GM19452 (cell line): ENCODE results near the gene ITPK1.

Experiments used
- ATAC-seq: cut with Tn5 transposase; IDR thresholded peaks from one replicate; pipeline ENCODE4 v1.9.1; 2021; ENCODE audit not compliant: unreplicated experiment

ITPK1 gene

DNA sequence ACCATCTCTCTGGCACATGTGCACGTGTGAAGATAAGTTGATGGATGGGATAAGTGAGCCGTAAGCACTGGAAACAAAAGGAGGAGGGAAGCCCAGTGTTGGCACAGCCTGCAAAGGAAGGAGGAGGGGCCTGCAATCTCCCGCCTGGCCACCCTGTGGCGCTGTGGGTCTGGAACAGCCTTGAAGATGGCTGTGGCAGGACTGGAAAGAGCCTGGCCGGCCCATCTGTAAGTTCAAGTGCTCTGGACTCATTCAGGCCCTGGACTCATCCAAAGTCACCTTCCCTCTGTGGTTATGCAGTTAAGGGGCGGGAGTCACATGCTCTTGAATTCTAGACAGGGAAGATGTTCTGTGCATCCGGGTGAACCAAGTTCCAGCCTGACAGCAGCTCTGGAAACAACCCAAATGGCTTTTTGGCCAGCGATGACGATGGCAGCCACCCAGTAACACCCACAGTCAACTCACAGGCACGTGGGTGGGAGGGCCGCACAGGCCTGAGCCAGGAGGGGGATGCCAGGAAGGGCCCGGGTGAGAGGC, 142.4 kb downstream of the ITPK1 start:
- no peak for ATAC-seq

DNA sequence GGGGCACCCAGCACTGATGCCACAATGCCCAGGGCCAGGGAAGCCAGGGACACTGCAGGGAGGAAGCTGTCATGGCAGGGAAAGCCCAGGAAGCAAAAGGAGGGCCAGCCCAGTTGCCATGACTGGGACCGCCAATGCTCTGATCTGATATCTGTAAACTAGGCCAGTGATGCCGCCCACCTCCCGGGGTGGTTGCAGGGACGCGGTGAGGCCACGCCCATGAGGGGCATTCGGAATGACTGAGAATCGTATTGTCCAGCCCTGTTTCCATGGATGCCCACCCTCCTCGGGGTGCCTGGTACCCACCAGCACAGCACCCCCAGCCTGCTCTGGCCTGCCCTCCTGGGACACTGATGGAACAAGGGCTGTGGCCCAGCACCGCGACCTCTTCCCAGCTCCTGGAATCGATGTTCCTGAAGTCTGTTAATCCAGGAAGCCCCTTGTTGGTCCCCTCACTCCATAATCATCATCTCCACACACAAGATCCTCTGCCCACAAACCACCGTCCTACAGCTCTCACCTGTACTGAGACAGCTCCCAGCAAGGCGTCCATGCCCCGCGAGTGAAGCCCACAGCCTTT, 144.0 kb downstream of the ITPK1 start:
- no peak for ATAC-seq

DNA sequence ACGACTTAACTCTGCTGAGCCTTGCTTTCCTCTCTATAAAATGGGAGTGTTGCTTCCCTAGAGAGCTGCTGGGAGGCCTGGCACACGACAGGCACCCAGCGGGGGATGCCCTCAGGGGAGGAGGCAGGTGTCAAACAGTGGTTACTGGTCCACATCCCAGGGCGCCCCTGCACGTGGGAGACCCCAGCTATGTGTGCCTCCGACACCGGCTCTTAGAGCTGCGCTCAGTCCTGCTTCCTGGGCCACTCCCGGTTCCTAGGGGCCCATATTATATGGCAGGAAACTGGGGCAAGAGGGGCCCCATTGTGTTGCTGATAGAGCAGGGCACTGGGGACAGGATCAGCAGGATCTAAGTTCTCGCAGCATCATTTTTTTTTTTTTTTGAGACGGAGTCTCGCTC, 145.5 kb downstream of the ITPK1 start:
- ATAC-seq = no peak

DNA sequence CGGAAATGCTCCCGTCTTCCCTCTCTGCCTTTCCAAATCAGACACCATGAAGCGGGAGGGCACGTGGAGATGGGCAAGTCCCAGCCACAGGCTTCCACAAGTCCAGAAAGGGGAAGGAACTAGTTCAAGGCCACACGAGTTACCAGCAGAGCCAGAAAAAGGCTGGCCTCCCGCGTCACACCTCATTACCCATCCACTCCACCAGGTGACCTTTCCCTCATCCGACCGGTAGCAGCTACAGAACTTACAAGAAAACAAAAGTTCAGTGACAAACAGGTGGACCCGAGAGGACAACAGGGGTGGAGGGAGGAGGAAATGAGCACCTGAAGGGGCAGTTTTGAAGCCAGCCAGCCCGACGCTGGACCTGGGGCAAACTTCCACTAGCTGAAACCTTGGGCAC, 145.9 kb downstream of the ITPK1 start:
- ATAC-seq = no peak

DNA sequence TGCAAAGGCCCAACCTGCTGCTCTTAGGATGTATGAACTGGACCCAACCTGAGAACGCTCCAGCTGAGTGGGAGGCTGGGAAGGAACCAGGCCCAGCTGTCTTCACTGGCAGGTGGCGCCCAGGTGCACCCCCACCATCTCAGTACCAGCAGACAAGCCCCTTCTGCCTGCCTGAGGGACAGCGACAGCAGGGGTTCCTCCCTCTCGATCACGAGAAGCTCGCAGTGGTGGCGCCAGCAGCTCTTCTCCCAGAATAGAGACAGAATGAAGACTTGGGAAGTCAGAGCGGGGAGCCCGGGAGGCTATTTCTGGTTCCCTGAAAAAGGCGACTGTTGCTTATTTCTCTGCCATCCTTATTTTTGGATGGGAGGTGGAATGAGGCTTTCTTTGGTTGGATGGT, 146.3 kb downstream of the ITPK1 start:
- no peak for ATAC-seq

DNA sequence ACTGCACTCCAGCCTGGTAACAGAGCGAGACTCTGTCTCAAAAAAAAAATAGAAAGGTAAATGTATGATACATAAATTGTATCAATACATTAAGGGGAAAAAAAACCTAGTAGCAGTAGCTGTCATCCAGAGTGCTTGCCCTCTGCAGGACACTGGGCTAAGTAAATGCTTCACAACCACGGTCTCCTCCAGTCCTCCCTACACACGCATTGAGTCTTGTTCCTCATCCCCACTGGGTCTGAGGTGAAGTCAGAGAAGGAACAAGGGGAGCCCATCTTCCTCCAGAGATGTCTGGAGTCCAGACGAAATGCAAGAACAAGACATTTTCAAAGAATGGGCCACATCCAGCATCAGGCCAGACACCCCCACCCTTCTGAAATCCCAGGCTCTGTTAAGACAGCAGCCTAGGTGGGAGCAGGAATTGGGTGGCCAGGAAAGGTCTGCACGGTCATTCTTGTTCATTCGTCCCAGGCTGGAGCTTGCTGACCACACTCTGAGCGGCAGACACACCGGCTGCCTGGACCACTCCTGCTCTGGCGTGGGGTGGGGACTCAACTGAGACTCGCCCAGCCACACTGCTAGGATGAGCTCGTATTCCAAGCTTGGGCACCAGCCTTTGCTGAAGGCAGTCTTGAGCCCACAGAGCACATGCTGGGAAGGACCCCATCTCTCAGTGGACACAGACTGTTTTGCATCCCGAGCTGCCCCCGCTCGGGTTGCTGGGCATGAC, 147.3 kb downstream of the ITPK1 start:
- ATAC-seq = no peak

DNA sequence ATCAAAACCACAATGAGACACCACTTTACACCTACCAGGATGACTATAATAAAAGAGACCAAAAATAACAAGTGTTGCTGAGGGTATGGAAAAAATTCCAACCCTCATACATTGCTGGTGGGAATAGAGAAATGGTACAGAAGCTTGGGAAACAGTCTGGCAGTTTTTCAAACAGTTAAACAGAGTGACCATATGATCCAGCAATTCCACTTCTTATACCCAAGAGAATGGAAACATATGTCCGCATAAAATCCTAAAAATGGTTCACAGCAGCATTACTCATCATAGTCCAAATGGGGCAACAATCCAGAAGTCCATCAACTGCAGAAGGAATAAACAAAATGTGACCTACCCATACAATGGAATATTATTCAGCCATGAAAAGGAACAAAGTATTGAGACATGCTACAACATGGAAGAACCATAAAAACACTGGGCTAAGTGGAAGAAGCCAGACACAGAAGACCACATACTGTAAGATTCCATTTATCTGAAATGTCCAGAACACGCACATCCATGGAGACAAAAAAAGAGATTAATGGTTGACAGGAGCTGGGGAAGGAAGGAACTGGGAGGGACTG, 148.3 kb downstream of the ITPK1 start:
- no peak for ATAC-seq

DNA sequence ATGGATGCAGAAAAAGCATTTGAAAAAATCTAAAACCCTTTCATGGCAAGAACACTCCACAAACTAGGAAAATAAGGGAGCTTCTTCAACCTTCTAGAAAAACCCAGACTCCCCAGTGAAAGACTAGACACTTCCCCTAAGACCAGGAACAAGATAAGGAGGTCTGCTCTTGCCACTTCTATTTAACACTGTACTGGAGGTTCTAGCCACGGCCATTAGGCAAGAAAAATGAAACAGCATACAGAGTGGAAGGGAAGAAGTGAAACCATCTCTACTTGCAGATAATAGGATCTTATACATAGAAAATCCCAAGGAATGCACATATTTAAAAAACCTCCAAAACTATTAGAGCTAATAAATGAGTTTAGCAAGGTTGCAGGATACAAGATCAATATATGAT, 150.4 kb downstream of the ITPK1 start:
- no peak for ATAC-seq

DNA sequence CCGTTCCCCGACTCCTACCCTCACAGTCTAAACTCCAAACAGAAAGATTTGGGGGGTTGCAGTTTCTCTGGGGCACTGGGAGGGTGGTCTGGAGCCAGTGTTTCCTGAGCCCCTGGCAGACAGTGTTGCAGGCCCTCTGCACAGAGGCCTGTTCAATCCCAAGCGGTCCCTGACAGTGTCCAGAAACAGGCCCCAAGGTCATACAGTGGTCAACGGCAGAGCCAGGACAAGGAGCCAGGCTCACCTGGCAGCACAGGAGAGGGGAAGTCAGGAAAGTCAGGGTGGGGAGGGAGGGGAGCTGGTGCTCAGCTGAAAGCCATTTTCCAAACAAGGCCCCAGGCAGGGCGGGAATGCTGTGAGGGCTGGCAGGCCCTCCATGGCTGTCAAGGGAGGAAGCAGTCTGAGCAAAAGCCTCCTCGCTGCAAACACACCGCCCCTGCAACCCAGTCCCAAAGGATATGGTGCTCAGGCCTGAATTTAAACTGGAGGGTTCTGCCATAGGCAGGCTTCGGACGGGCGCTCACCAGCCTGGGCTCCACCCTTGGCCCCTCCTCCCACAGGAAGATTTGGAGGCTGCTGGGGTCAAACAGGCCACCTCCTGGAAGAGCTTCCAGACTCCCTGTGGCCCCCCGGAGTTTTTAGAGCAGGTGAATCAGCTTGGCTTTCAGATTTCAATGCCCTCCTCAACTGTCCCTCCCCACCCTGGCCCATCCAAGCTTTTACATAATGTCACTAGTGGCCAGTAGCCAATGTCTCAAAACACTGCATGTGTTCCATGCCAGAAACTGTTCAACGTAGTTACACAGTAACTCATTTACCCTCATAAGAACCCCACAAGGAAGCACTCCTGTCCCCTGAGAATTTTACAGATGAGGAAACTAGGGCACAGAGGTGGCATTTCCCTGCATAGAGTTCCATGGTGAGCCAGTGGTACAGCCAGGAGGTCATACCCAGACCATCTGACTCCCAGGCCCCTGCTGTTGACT, 151.3 kb downstream of the ITPK1 start:
- ATAC-seq = no peak

DNA sequence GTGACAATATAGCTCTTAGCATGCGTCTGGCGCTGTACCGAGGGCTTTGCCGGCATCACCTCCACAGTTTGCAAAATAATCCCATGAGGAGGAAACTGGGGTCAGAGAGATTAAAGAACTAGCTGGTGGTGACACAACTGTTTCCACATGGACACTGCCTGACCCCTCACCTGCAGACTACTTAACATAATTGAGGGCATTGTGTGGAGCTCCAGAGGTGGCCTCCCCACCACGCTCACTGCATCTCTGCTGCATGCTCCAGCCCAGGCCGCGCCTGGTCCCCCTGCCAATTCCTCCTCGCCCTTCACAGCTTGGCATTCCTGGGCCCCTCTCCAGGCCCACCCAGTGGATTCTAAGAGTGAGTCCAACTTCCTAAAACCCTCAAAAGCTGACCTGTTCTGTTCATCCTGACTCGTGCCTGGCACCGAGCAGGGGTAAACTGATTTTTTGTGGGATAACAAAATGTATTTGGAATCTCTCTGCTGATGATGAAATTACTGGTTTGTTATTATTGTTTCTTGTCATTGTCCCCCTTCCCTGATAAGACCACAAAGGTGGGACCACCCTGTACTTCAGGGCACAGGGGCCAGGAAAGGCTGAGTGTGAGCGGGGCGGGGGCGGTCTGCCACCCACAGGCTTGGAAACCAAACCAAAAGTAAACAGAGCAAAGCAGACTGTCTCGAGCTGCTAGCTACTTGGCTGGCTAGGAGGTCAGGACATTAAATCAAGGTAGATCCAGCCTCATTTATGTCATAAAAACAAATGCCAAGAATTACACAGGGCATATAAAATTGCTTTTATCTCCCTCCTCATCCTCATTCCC, 152.2 kb downstream of the ITPK1 start:
- no peak for ATAC-seq

DNA sequence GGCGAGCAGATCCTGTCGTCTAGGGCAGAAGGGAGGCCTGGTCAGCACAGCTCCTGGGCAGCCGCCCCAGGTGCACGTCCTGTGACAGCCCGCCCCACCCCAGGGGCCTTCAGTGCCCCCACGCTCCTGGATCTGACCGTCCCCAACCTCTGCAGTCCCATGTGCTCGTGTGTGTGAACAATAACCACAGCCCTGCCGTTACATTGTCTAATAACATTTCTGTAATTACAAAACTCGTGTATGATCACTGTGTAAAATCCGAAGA, 153.0 kb downstream of the ITPK1 start:
- ATAC-seq = no peak

DNA sequence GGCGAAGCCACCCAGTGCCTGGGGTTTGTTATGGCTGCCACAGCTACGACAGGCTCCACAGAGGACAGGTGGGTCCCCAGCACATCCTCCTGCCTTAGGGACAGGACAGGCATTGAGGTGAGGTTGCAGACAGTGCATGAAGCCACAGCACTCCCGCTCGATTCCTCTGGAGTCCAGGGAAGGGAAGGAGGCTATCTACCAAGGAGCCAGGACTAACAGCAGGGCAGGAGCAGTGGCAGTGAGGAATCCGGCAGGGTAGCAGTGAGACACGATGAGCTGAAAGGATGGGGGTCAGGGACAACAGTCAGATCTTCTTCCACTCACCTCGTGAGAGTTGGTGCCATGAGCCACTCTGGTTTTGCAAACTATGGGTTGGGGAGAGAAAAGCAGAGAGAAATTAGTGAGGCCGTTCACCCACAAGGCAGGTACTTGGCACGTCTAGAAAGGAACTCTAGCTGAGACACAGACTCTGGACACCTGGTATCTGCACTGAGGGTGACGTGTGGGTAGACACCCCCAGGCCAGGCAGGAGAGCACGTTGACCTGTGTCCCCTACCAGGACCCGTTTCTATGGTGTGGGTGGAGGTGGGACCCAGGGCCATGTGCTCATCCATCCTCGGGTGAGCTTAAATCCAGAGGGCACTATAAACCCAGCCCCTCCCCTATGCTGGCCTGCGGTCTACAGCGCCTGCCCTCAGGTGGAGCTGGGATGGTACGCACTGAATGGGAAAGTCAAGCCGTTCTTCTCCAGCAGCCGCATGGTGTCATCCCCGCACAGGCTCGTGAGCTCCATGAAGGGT, 153.5 kb downstream of the ITPK1 start:
- no peak for ATAC-seq

DNA sequence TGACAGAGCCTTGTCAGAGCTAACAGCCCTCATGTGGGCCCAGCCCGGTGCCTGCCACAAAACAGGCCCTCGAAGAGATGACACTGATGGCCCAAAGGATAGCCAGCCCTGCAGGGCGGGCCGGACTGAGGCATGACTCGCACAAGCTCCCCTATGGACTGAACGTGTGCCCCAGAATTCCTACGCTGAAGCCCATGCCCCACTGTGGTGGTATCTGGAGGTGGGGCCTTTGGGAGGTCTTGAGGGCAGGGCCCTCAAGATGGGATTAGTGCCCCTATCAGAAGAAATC, 154.2 kb downstream of the ITPK1 start:
- no peak for ATAC-seq

DNA sequence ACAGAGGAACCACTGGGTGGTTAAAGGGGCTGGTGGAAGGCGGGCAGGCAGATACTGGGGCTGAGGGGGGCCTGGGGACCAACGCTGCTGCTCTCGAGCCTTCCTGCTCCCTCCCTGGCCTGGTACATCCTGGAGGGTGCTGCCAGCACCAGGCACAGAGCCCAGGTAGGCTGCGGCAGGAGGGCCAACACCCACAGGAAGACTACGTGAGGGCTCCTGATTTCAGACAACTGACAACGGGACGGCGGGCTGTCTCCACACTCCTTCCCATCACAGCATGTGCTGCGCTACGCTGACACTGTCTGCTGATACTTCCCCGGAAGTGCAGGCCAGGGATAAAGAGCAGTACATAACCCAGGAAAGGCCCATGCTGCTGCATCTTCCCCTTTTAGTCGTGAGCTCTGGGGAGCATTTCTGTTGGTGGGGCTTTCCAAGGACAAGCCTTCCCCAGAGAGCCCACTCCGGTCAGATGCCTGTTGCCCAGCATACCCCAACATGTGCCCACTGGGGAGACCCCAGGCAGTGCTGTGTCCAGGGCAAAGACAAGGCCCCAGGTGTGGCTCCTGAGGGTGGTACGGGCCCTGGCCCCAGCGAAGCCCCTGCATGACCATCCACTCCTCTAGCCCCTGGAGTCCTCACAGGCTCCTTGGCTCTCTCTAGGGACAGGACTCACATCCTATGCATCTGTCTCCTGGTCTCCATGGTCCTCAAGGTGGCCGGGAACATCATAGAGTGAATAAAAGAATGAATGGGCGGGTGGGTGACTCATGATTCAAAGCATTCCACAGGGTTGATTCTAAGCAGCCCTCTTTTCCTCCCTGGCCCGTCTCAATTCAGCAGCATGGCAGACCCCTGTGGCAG, 154.8 kb downstream of the ITPK1 start:
- no peak for ATAC-seq

DNA sequence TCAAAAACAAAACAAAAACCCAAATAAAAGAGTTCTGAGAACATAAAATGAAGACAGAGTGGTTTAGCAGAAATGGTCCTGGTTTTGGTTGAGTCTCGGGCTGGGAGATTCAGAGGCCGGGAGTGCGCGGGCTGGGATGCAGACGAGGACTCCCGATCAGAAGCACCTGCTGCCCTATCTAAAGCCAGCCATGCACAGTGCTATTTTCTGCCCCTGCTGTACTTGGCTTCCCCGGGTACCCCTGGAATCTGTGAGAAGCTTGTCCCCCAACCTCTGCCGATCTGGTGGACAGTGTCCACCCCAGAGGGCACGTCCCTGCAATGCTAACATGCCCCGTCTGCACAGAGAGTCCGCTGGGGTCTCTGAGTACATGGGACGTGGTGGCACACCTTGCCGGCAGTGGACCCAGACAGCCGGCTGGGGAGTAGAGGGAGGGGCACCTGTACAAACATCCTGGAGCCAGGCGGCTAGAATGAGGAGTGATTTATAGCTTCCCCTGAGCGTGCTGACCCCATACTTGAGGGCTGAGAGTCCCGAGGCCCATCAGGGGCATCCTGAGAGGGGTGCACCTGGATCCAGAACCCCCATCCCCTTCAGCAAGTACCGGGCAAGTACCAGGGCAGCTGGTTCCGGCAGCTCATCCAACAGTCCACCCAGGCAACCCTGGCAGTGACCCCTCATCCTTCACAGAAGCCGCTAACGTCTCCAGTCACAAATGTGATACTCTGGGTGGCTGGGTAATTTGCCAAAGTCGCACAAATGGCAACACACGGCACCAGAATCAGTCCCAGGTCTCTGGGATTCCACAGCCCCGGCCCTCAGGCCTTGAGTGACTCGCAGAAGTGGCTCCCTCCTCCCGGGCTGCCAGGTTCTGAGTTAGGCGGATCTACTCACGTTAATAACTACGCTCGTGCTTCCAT, 155.7 kb downstream of the ITPK1 start:
- ATAC-seq = no peak

DNA sequence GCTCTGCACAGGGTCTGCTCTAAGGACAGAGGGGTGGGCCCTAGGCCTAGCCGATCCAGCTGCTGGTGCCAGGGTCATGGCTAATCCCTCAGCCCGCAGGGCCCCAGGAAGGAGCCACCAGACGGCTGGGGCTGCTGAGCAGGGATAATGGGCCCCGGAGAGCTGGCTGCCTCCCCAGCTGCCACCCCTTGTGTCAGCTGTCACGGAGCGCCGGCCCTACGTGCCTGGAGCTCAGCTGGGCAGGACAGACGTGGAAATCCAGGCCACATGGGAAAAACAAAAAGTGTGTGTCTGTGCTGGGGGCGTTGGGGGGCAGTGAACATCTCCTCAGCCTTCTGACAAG, 156.6 kb downstream of the ITPK1 start:
- no peak for ATAC-seq

DNA sequence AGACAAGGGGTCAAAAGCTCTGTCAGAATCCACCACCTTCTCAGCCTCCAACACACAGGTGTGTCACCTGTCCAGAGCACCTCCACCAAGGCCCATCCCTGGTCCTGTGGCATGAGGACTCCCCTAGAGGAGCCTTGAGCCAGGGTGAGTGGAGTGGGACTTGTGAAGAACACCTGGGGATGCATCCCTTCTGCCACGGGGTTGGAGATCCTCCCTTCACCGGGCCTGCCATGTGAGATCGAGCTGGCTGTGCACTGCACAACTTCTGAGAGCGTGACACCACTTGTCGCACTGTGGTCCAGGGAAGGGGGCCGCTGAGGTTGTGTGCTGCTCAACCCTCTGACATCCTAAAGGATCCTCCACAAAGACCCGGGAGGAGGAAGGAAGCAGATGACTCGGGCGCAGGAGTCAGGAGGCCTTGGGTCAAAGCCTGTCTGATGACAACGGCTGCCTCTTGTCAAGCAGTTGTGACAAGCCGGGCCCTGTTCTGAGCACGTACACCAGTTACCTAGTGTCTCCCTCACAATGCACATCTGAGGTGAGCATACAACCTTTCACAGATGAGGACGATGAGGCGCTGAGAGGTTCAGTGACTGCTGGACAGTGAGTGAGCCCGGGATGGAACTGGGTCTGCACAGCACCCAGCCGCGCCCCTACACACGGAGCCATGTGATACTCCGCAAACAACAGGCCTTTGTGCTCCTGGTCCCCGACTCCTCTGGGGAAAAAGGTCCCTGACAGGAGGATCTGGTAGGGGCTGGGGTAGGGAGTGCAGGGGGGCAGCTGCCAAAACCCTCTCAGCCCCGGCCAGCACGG, 157.1 kb downstream of the ITPK1 start:
- ATAC-seq = no peak
